NCI-H1092 treated with DMSO at 0.1 percent for 48 hours (cell line): ENCODE results near the gene CLCNKB.

Source experiments
- DNase-seq: peaks from one replicate; lab custom pipeline; 2025; lab: John Stamatoyannopoulos, UW

Gene CLCNKB

GRCh38 chr1:16095447-16095846 is 51.9 kb downstream of the CLCNKB start:
- DNase-seq, result no peak

- no peak for DNase-seq
Observed at GRCh38 chr1:16099412-16099811, 55.8 kb downstream of the CLCNKB start.

GRCh38 chr1:16101623-16102022 is 58.0 kb downstream of the CLCNKB start:
- no peak for DNase-seq
